Measurements from ENCODE around the gene KDM6B.

Gene KDM6B

DNA sequence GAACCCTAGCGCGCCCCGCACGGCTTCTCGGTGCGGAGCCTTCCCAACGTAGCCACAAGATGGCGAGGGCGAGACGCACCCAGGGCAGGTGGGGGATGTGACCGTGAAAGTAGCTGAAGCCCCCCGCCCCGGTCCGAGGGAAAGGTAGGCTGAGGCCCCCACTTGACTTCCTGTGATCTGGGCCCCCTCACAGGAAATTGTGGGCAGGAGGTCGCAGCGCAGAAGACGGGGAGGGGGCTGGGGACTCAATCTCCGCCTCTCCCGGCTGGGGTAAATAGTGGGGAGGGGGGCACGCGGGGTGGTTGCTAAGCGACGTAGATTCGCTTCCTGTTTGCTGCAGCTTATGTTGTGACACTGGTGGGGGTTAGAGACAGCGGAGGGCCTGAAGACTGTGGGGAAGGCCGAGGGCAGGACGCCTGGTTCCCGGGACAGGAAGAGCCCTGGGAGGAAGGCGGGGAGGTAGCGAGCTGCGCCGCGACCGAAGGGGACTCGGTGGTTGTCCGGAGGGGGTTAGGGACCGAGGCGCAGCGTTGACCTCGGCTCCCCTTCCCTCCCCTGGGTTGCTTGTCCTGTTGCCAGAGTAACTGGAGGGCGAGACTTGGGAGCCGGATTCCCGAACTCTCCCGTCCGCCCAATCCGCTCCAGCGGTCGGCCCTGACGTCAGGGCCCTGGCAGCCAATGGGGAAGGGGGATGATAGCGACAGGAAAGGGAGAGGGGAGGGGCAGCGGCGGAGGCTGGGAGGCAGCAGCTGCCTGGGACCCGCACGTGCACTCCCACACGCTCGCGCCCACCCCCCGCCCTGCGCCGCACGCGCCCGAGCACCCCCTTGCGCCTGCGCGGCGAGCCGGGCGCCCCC is 1.2 kb downstream of the KDM6B start:
- peak; percentile 83 for DNase-seq
- Mint-ChIP-seq H3K27ac (peak overlapping the region; percentile 94 to 97), H3K4me1 (peaks cover 48% of the 10 kb centered on the region), H3K4me3 (peak overlapping the region; percentile 88 to 95), H3K27me3 (peaks cover 14% of the 10 kb centered on the region), H3K9me3 (no peaks in the 10 kb centered on the region)
- peak; percentile 52 for ATAC-seq

- peak overlapping the region; percentile 88 to 95 for H3K4me3 Mint-ChIP-seq
- peaks cover 56% of the 10 kb centered on the region for H3K4me1 Mint-ChIP-seq
- peak in 1 of 2 donors; percentile 44 for DNase-seq
These were observed 2.0 kb downstream of the KDM6B start for GRCh38 chr17:7835814-7836595.

DNA sequence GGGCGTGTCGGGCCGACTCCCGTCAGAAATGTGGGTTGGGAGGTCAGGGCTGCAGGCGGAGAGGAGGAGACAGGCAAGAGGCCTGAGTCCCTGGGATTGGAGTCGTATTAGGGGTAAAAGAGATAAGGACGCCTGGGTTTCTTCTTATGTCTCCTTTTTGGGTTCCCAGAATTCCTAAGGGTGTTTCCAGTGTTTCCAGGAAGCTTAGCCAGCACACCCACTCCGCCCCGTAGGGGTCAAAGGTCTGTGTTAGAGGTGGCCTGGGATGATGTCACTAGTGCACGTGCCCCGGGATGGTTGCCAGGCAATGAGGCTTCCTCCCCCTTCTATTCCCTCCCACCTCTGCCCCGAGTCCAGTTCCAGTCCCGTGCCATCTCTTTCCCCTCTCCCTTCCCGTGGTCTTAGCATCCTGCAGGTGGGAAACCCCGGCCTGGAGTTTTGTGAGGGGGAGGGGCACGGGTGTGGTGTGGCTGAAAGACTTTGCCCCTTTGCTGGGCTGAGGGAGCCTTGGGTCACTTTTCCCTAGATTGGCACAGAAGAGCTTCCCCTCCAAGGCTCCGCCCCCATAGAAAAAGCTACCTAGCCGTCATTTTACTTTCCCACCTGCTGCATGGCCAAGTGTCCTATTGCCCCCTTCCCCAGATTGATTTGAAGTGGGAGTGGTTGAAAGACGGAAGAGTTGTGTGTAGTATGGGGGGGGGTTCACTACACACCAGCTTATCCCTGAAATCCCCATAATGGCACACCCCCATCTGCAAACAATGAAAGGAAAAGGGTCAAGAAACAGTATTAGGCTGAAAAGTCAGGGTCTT is 2.8 kb downstream of the KDM6B start:
- H3K27me3 Mint-ChIP-seq: peaks cover 14% of the 10 kb centered on the region
- peaks cover 62% of the 10 kb centered on the region for H3K4me1 Mint-ChIP-seq
- no peaks in the 10 kb centered on the region for H3K9me3 Mint-ChIP-seq
- ATAC-seq: no peak
- peak; percentile 65 to 74 for DNase-seq
- H3K4me3 Mint-ChIP-seq: peak overlapping the region; percentile 88 to 95
- H3K27ac Mint-ChIP-seq: peak overlapping the region; percentile 90 to 91

More at GRCh38 chr17:7835814-7836595, 2.0 kb downstream of the KDM6B start:
- H3K27me3 Mint-ChIP-seq: peaks cover 14% of the 10 kb centered on the region
- H3K9me3 Mint-ChIP-seq: no peaks in the 10 kb centered on the region
- H3K27ac Mint-ChIP-seq: peak overlapping the region; percentile 6 to 91
- ATAC-seq: no peak

- peak overlapping the region; percentile 88 to 95 for H3K4me3 Mint-ChIP-seq
- H3K27me3 Mint-ChIP-seq: peaks cover 9% of the 10 kb centered on the region
- H3K4me1 Mint-ChIP-seq: peaks cover 69% of the 10 kb centered on the region
- H3K9me3 Mint-ChIP-seq: no peaks in the 10 kb centered on the region
- ATAC-seq: no peak
- no peak for DNase-seq
- H3K27ac Mint-ChIP-seq: peak overlapping the region; percentile 90 to 96
These were observed 3.5 kb downstream of the KDM6B start for GRCh38 chr17:7837408-7838088.

- peaks cover under 1% of the 10 kb centered on the region for H3K27me3 Mint-ChIP-seq
- H3K4me1 Mint-ChIP-seq: peaks cover 68% of the 10 kb centered on the region
- peak overlapping the region; percentile 95 to 96 for H3K4me3 Mint-ChIP-seq
- H3K9me3 Mint-ChIP-seq: no peaks in the 10 kb centered on the region
- peak overlapping the region; percentile 100 for H3K27ac Mint-ChIP-seq
- DNase-seq (peak; percentile 68 to 78), ATAC-seq (no peak)
These were observed 4.4 kb downstream of the KDM6B start for GRCh38 chr17:7838090-7839075.

GRCh38 chr17:7839190-7839875 is 5.3 kb downstream of the KDM6B start:
- Mint-ChIP-seq H3K4me3 (peak overlapping the region; percentile 95 to 96), H3K4me1 (peaks cover 63% of the 10 kb centered on the region)

GRCh38 chr17:7839876-7840261 is 5.9 kb downstream of the KDM6B start:
- DNase-seq: peak; percentile 62 to 74
- Mint-ChIP-seq H3K27ac (peak overlapping the region; percentile 100), H3K4me1 (peaks cover 65% of the 10 kb centered on the region), H3K4me3 (peak overlapping the region; percentile 95 to 96), H3K9me3 (no peaks in the 10 kb centered on the region), H3K27me3 (no peaks in the 10 kb centered on the region)
- peak; percentile 8 for ATAC-seq

More at GRCh38 chr17:7839190-7839875, 5.3 kb downstream of the KDM6B start:
- peak; percentile 60 to 63 for DNase-seq
- ATAC-seq: no peak
- Mint-ChIP-seq H3K27ac (peak overlapping the region; percentile 100), H3K9me3 (no peaks in the 10 kb centered on the region), H3K27me3 (no peaks in the 10 kb centered on the region)

DNA sequence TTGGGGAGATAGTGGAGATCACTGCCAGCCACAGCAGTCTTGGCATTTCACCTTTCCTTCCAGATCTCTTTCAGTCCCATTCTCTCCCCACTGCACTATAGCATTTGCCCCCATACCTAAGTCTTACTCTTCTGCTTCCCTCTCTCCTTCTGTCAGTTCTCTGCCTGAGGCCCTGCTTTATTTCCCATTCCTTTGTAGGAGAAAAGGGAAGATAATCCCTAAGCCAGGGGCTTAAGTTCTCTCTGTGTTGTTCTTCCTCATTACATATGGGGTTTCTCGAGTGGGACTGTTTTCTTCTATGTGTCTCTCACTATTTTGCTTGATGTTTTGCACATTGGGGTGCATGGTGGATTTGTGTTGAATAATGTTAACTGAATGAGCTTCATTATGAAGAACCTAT is 6.4 kb downstream of the KDM6B start:
- ATAC-seq (no peak), DNase-seq (no peak)
- no peaks in the 10 kb centered on the region for H3K9me3 Mint-ChIP-seq
- H3K27me3 Mint-ChIP-seq: no peaks in the 10 kb centered on the region
- H3K27ac Mint-ChIP-seq: peak overlapping the region; percentile 35 to 56
- peak overlapping the region; percentile 95 to 96 for H3K4me3 Mint-ChIP-seq
- H3K4me1 Mint-ChIP-seq: peaks cover 70% of the 10 kb centered on the region

DNA sequence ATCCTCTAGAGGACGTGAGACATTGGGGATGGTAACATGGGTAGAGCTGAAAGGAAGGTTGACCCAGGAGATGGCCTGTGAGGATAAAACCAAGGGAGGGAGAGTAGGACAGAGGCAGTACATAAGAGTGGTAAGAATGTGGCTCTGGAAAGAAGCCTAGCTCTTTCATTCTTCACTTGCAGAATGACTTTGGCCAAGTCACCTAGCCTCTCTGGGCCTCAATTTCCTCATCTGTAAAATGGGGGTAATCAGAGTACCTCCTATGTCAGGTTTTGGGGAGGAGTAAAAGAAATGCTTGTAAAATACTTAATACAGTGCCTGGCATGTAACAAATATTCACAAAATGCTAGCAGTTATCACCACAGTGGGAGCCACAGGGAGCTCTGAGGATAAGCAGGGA is 6.9 kb downstream of the KDM6B start:
- ATAC-seq: no peak
- H3K4me3 Mint-ChIP-seq: peak overlapping the region; percentile 95 to 96
- DNase-seq: no peak
- peaks cover 75% of the 10 kb centered on the region for H3K4me1 Mint-ChIP-seq
- no peaks in the 10 kb centered on the region for H3K9me3 Mint-ChIP-seq
- H3K27me3 Mint-ChIP-seq: no peaks in the 10 kb centered on the region
- peak overlapping the region; percentile 82 to 92 for H3K27ac Mint-ChIP-seq

GRCh38 chr17:7841396-7841914 is 7.4 kb downstream of the KDM6B start:
- Mint-ChIP-seq H3K27me3 (no peaks in the 10 kb centered on the region), H3K27ac (peak overlapping the region; percentile 82 to 98), H3K9me3 (no peaks in the 10 kb centered on the region), H3K4me1 (peaks cover 75% of the 10 kb centered on the region), H3K4me3 (peak overlapping the region; percentile 95 to 96)
- DNase-seq (no peak), ATAC-seq (peak; percentile 55)

- ATAC-seq (peak; percentile 21), DNase-seq (peak; percentile 89)
- Mint-ChIP-seq H3K27ac (peak overlapping the region; percentile 95 to 98), H3K9me3 (no peaks in the 10 kb centered on the region), H3K4me1 (peaks cover 75% of the 10 kb centered on the region), H3K27me3 (no peaks in the 10 kb centered on the region), H3K4me3 (peak overlapping the region; percentile 95 to 96)
These were observed 7.9 kb downstream of the KDM6B start for GRCh38 chr17:7841915-7842379.

GRCh38 chr17:7842380-7843256 is 8.6 kb downstream of the KDM6B start:
- Mint-ChIP-seq H3K4me1 (peaks cover 75% of the 10 kb centered on the region), H3K27me3 (no peaks in the 10 kb centered on the region), H3K9me3 (no peaks in the 10 kb centered on the region), H3K4me3 (peak overlapping the region; percentile 95 to 96), H3K27ac (peak overlapping the region; percentile 95 to 98)
- peak; percentile 57 for ATAC-seq
- peak; percentile 95 to 97 for DNase-seq
